Right lung (tissue), 10 donors: ENCODE results near the gene SPARC. TPM values are rescaled to one million over a fixed set of nuclear protein-coding genes. Genes with fewer than 3 reads are reported as not detected.
"Not testable (repeated sequence)": the region's sequence is repeated elsewhere in the genome, so short reads cannot be mapped to it uniquely, and the experiment has no call there.

Experiments
- DNase-seq, 2 donors: peaks; one replicate each; pipeline ENCODE4 v3.0.0-alpha.2; 2013
- long read RNA-seq, 8 donors: transcript quantifications; one replicate each; lab custom pipeline, GENCODE V29; 2026
- polyA plus RNA-seq, 5 donors: library from polyadenylated mRNA; unstranded; fragments of 120-200 nt; gene quantifications; one replicate each; pipeline versions ENCODE4 v1.2.1 to v1.2.3, GENCODE V29; 2013; ENCODE audit warnings: inconsistent platforms in 1 of 5, low replicate concordance in 1 of 5; ENCODE audit not compliant: insufficient read length in 5 of 5, insufficient read depth in 1 of 5

The SPARC gene
- polyA plus RNA-seq, result 1,000 to 10,000 TPM; 1,938 to 2,551 (median 2,167) TPM
- long read RNA-seq, donor 1, transcript SPARC-201 (10 exons, 3,701 nt), result major isoform, 418 of 722 reads
- long read RNA-seq, donor 1, transcript SPARC-203 (4 exons, 864 nt), result minor isoform, 7 of 722 reads
- long read RNA-seq, donor 1, transcript SPARC-202 (4 exons, 1,598 nt), result minor isoform, 17 of 722 reads
- long read RNA-seq, donor 1, partial matches to known transcripts, result 208 of 722 reads
- long read RNA-seq, donor 1, other reads (novel, unspliced or antisense), result 72 of 722 reads
- long read RNA-seq, donor 2, transcript SPARC-201 (10 exons, 3,701 nt), result major isoform, 283 of 382 reads
- long read RNA-seq, donor 2, transcript SPARC-202 (4 exons, 1,598 nt), result minor isoform, 7 of 382 reads
- long read RNA-seq, donor 2, partial matches to known transcripts, result 67 of 382 reads
- long read RNA-seq, donor 2, other reads (novel, unspliced or antisense), result 23 of 382 reads
- long read RNA-seq, donor 3, transcript SPARC-202 (4 exons, 1,598 nt), result minor isoform, 19 of 536 reads
- long read RNA-seq, donor 3, transcript SPARC-201 (10 exons, 3,701 nt), result major isoform, 268 of 536 reads
- long read RNA-seq, donor 3, transcript SPARC-203 (4 exons, 864 nt), result minor isoform, 13 of 536 reads
- long read RNA-seq, donor 3, partial matches to known transcripts, result 175 of 536 reads
- long read RNA-seq, donor 3, other reads (novel, unspliced or antisense), result 60 of 536 reads
- long read RNA-seq, donor 4, transcript SPARC-201 (10 exons, 3,701 nt), result major isoform, 190 of 379 reads
- long read RNA-seq, donor 4, transcript SPARC-202 (4 exons, 1,598 nt), result minor isoform, 13 of 379 reads
- long read RNA-seq, donor 4, transcript SPARC-203 (4 exons, 864 nt), result minor isoform, 10 of 379 reads
- long read RNA-seq, donor 4, partial matches to known transcripts, result 138 of 379 reads
- long read RNA-seq, donor 4, other reads (novel, unspliced or antisense), result 28 of 379 reads
- long read RNA-seq, donor 5, transcript SPARC-201 (10 exons, 3,701 nt), result major isoform, 305 of 625 reads
- long read RNA-seq, donor 5, transcript SPARC-203 (4 exons, 864 nt), result minor isoform, 16 of 625 reads
- long read RNA-seq, donor 5, transcript SPARC-202 (4 exons, 1,598 nt), result minor isoform, 18 of 625 reads
- long read RNA-seq, donor 5, partial matches to known transcripts, result 236 of 625 reads
- long read RNA-seq, donor 5, other reads (novel, unspliced or antisense), result 50 of 625 reads
- long read RNA-seq, donor 6, transcript SPARC-202 (4 exons, 1,598 nt), result minor isoform, 12 of 739 reads
- long read RNA-seq, donor 6, transcript SPARC-201 (10 exons, 3,701 nt), result major isoform, 475 of 739 reads
- long read RNA-seq, donor 6, transcript SPARC-203 (4 exons, 864 nt), result minor isoform, 8 of 739 reads
- long read RNA-seq, donor 6, partial matches to known transcripts, result 177 of 739 reads
- long read RNA-seq, donor 6, other reads (novel, unspliced or antisense), result 67 of 739 reads
- long read RNA-seq, donor 7, transcript SPARC-202 (4 exons, 1,598 nt), result minor isoform, 6 of 382 reads
- long read RNA-seq, donor 7, transcript SPARC-201 (10 exons, 3,701 nt), result major isoform, 222 of 382 reads
- long read RNA-seq, donor 7, partial matches to known transcripts, result 103 of 382 reads
- long read RNA-seq, donor 7, other reads (novel, unspliced or antisense), result 50 of 382 reads
- long read RNA-seq, donor 8, transcript SPARC-203 (4 exons, 864 nt), result minor isoform, 5 of 183 reads
- long read RNA-seq, donor 8, transcript SPARC-201 (10 exons, 3,701 nt), result major isoform, 137 of 183 reads
- long read RNA-seq, donor 8, partial matches to known transcripts, result 34 of 183 reads
- long read RNA-seq, donor 8, other reads (novel, unspliced or antisense), result 5 of 183 reads

- DNase-seq, result peak; percentile 87 to 91
These were observed at the start of gene SPARC for GRCh38 chr5:151686674-151687407. Gene SPARC, minus strand, starts transcription at chr5:151686915. Its CDS starts 10,727 bp downstream, at chr5:151676188.

- no peak for DNase-seq
These were observed 48.9 kb upstream of the SPARC start for GRCh38 chr5:151735646-151736045.

- DNase-seq, result no peak
These were observed 47.3 kb upstream of the SPARC start for GRCh38 chr5:151734064-151734408.

GRCh38 chr5:151733358-151734063, 46.8 kb upstream of the SPARC start:
- DNase-seq, result no peak

- no peak for DNase-seq
These were observed 43.7 kb upstream of the SPARC start for GRCh38 chr5:151730381-151730780.

- DNase-seq, result not testable (repeated sequence)
These were observed 42.9 kb upstream of the SPARC start for GRCh38 chr5:151729597-151729996.

- DNase-seq, result no peak
These were observed 37.6 kb upstream of the SPARC start for GRCh38 chr5:151724360-151724759.

- no peak for DNase-seq
These were observed 35.8 kb upstream of the SPARC start for GRCh38 chr5:151722546-151722945.

GRCh38 chr5:151721812-151722391, 35.2 kb upstream of the SPARC start:
- DNase-seq, result no peak

GRCh38 chr5:151721087-151721646, 34.5 kb upstream of the SPARC start:
- DNase-seq, result no peak

- no peak for DNase-seq
These were observed 33.5 kb upstream of the SPARC start for GRCh38 chr5:151720215-151720614.

- no peak for DNase-seq
These were observed 32.7 kb upstream of the SPARC start for GRCh38 chr5:151719228-151720000.

GRCh38 chr5:151718646-151719045, 31.9 kb upstream of the SPARC start:
- DNase-seq, result no peak

- no peak for DNase-seq
These were observed 31.4 kb upstream of the SPARC start for GRCh38 chr5:151718153-151718552.

GRCh38 chr5:151717416-151717815, 30.7 kb upstream of the SPARC start:
- no peak for DNase-seq

- no peak for DNase-seq
These were observed 22.5 kb upstream of the SPARC start for GRCh38 chr5:151709109-151709735.

GRCh38 chr5:151708126-151708525, 21.4 kb upstream of the SPARC start:
- no peak for DNase-seq
